Trophoblast cell (in vitro differentiated cells and primary cell): ENCODE results near the gene SMPDL3A.
A peak's percentile ranks its signal among the peaks of the same experiment; 100 is the strongest.

Source experiments
- DNase-seq, 2 donors: peaks; one replicate each; pipeline ENCODE4 v3.0.0-alpha.2; 2016
- H2AFZ ChIP-seq: 2 replicates; pipeline ENCODE4 v1.6.1; 2013; ENCODE audit warnings: low read length, moderate library complexity, mild to moderate bottlenecking; ENCODE audit not compliant: insufficient read depth, poor library complexity
- H2AK5ac ChIP-seq: 2 replicates; pipeline ENCODE4 v1.6.1; 2013; ENCODE audit warnings: mild to moderate bottlenecking, low read length
- H2BK120ac ChIP-seq: 2 replicates; pipeline ENCODE4 v1.6.1; 2013; ENCODE audit warnings: low read length, mild to moderate bottlenecking, moderate library complexity; ENCODE audit not compliant: insufficient read depth, poor library complexity
- H2BK12ac ChIP-seq: 2 replicates; pipeline ENCODE4 v1.6.1; 2013; ENCODE audit warnings: mild to moderate bottlenecking, low read length, moderate library complexity
- H2BK5ac ChIP-seq: 2 replicates; pipeline ENCODE4 v1.6.1; 2013; ENCODE audit warnings: low read length, low read depth, moderate library complexity, mild to moderate bottlenecking; ENCODE audit not compliant: poor library complexity
- H3K14ac ChIP-seq: 2 replicates; pipeline ENCODE4 v1.6.1; 2013; ENCODE audit warnings: mild to moderate bottlenecking, low read length
- H3K18ac ChIP-seq: 2 replicates; pipeline ENCODE4 v1.6.1; 2013; ENCODE audit warnings: mild to moderate bottlenecking, low read length
- H3K23ac ChIP-seq: 2 replicates; pipeline ENCODE4 v1.6.1; 2013; ENCODE audit warnings: low read length
- H3K27ac ChIP-seq: 2 replicates; pipeline ENCODE4 v1.5.1; 2013; ENCODE audit warnings: low read depth, mild to moderate bottlenecking, inconsistent platforms, low read length, moderate library complexity
- H3K27me3 ChIP-seq: 2 replicates; pipeline ENCODE4 v1.6.1; 2013; ENCODE audit warnings: inconsistent platforms, mild to moderate bottlenecking, low read length, moderate library complexity; ENCODE audit not compliant: insufficient read depth
- H3K36me3 ChIP-seq, 2 experiments: 1 replicate in 1 of 2; 2 replicates in 1 of 2; pipeline ENCODE4 v1.6.1; 2013; ENCODE audit warnings: low read length in 2 of 2, mild to moderate bottlenecking in 2 of 2, moderate library complexity in 1 of 2; ENCODE audit not compliant: insufficient read depth in 2 of 2, control insufficient read depth in 1 of 2
- H3K4ac ChIP-seq: 2 replicates; pipeline ENCODE4 v1.6.1; 2013; ENCODE audit warnings: low read depth, mild to moderate bottlenecking, low read length, moderate library complexity
- H3K4me1 ChIP-seq, 2 experiments: 1 replicate in 1 of 2; 2 replicates in 1 of 2; pipeline ENCODE4 v1.6.1; 2013; ENCODE audit warnings: low read length in 2 of 2, mild to moderate bottlenecking in 2 of 2, moderate library complexity in 1 of 2; ENCODE audit not compliant: insufficient read depth in 2 of 2, control insufficient read depth in 1 of 2
- H3K4me2 ChIP-seq: 2 replicates; pipeline ENCODE4 v1.6.1; 2013; ENCODE audit warnings: inconsistent platforms, mild to moderate bottlenecking, low read length, moderate library complexity
- H3K4me3 ChIP-seq: 2 replicates; pipeline ENCODE4 v1.5.1; 2013; ENCODE audit warnings: mild to moderate bottlenecking, low read depth, low read length, inconsistent platforms
- H3K79me1 ChIP-seq: one replicate; pipeline ENCODE4 v1.6.1; 2013; ENCODE audit warnings: low read length
- H3K79me2 ChIP-seq: 2 replicates; pipeline ENCODE4 v1.6.1; 2013; ENCODE audit warnings: low read length, mild to moderate bottlenecking; ENCODE audit not compliant: control insufficient read depth, insufficient read depth, poor library complexity
- H3K9ac ChIP-seq: 2 replicates; pipeline ENCODE4 v1.6.1; 2013; ENCODE audit warnings: mild to moderate bottlenecking, low read length
- H3K9me3 ChIP-seq: 2 replicates; pipeline ENCODE4 v1.6.1; 2013; ENCODE audit warnings: low read depth, mild to moderate bottlenecking, control low read depth, inconsistent platforms, low read length; ENCODE audit not compliant: insufficient read depth
- H4K12ac ChIP-seq: 2 replicates; pipeline ENCODE4 v1.6.1; 2013; ENCODE audit warnings: low read depth, mild to moderate bottlenecking, low read length, moderate library complexity
- H4K8ac ChIP-seq: 2 replicates; pipeline ENCODE4 v1.6.1; 2013; ENCODE audit warnings: low read depth, mild to moderate bottlenecking, low read length, moderate library complexity
- H4K91ac ChIP-seq: one replicate; pipeline ENCODE4 v1.6.1; 2013; ENCODE audit warnings: low read depth, mild to moderate bottlenecking, low read length, moderate library complexity
- WGBS: extraction: QIAGEN DNeasy Blood & Tissue Kit; methylation state at CpG from one replicate; pipeline ENCODE4 v1.1.7; 2013; ENCODE audit warnings: missing lambda C conversion rate; ENCODE audit not compliant: insufficient read length, insufficient coverage; ENCODE audit errors: extremely low coverage; 5-methylcytosine and 5-hydroxymethylcytosine counted together

The SMPDL3A gene

GRCh38 chr6:122808121-122808885, 19.2 kb downstream of the SMPDL3A start:
- no peaks in the 10 kb centered on the region for H3K79me2 ChIP-seq
- H3K9me3 ChIP-seq, result no peaks in the 10 kb centered on the region
- no peak overlapping the region for H3K14ac ChIP-seq
- H4K91ac ChIP-seq, result no peak overlapping the region
- no peak overlapping the region for H3K9ac ChIP-seq
- H4K8ac ChIP-seq, result no peak overlapping the region
- no CpG with 5 or more reads among the region's 10 CpGs for WGBS
- peaks cover 0 to 3% of the 10 kb centered on the region in 2 experiments for H3K36me3 ChIP-seq
- no peak overlapping the region for H3K4ac ChIP-seq
- H3K4me3 ChIP-seq, result no peak overlapping the region
- no peaks in the 10 kb centered on the region for H3K27me3 ChIP-seq
- no peak overlapping the region for H3K23ac ChIP-seq
- DNase-seq, result peak in 1 of 2 donors; percentile 53
- no peak overlapping the region for H2AFZ ChIP-seq
- no peaks in the 10 kb centered on the region for H3K4me1 ChIP-seq
- H3K18ac ChIP-seq, result no peak overlapping the region
- H3K27ac ChIP-seq, result no peak overlapping the region
- H2BK12ac ChIP-seq, result no peak overlapping the region
- H4K12ac ChIP-seq, result no peak overlapping the region
- no peak overlapping the region for H2BK120ac ChIP-seq
- no peak overlapping the region for H3K4me2 ChIP-seq
- no peak overlapping the region for H2AK5ac ChIP-seq
- no peaks in the 10 kb centered on the region for H3K79me1 ChIP-seq
- H2BK5ac ChIP-seq, result no peak overlapping the region

- Histone ChIP-seq H3K36me3 (peaks cover 0 to 3% of the 10 kb centered on the region in 2 experiments), H2BK120ac (no peak overlapping the region), H2AFZ (no peak overlapping the region), H3K23ac (no peak overlapping the region), H3K4me2 (no peak overlapping the region), H3K4me1 (no peaks in the 10 kb centered on the region), H2BK12ac (no peak overlapping the region), H3K27ac (no peak overlapping the region), H3K4me3 (no peak overlapping the region), H2AK5ac (no peak overlapping the region), H3K79me2 (no peaks in the 10 kb centered on the region), H4K91ac (no peak overlapping the region), H3K27me3 (no peaks in the 10 kb centered on the region), H3K14ac (no peak overlapping the region), H4K8ac (no peak overlapping the region), H3K18ac (no peak overlapping the region), H3K79me1 (no peaks in the 10 kb centered on the region), H3K4ac (no peak overlapping the region), H2BK5ac (no peak overlapping the region), H3K9ac (no peak overlapping the region), H4K12ac (no peak overlapping the region), H3K9me3 (no peaks in the 10 kb centered on the region)
- no CpG with 5 or more reads among the region's 4 CpGs for WGBS
- no peak for DNase-seq
Observed at GRCh38 chr6:122809001-122809400, 19.9 kb downstream of the SMPDL3A start.

- no peaks in the 10 kb centered on the region for H3K79me2 ChIP-seq
- H3K9me3 ChIP-seq, result no peaks in the 10 kb centered on the region
- H3K23ac ChIP-seq, result no peak overlapping the region
- no peak overlapping the region for H2BK5ac ChIP-seq
- no peak overlapping the region for H4K8ac ChIP-seq
- WGBS, result no CpG with 5 or more reads among the region's 2 CpGs
- no peak overlapping the region for H3K18ac ChIP-seq
- H3K79me1 ChIP-seq, result no peaks in the 10 kb centered on the region
- no peak overlapping the region for H4K91ac ChIP-seq
- no peak overlapping the region for H4K12ac ChIP-seq
- H3K9ac ChIP-seq, result no peak overlapping the region
- no peaks in the 10 kb centered on the region for H3K4me1 ChIP-seq
- H3K4ac ChIP-seq, result no peak overlapping the region
- DNase-seq, result no peak
- H2BK120ac ChIP-seq, result no peak overlapping the region
- no peak overlapping the region for H2BK12ac ChIP-seq
- H3K27ac ChIP-seq, result no peak overlapping the region
- H2AFZ ChIP-seq, result no peak overlapping the region
- H3K4me3 ChIP-seq, result no peak overlapping the region
- H3K14ac ChIP-seq, result no peak overlapping the region
- no peaks in the 10 kb centered on the region for H3K27me3 ChIP-seq
- no peak overlapping the region for H2AK5ac ChIP-seq
- peaks cover 0 to 3% of the 10 kb centered on the region in 2 experiments for H3K36me3 ChIP-seq
- H3K4me2 ChIP-seq, result no peak overlapping the region
Observed at GRCh38 chr6:122809691-122810090, 20.6 kb downstream of the SMPDL3A start.

DNA sequence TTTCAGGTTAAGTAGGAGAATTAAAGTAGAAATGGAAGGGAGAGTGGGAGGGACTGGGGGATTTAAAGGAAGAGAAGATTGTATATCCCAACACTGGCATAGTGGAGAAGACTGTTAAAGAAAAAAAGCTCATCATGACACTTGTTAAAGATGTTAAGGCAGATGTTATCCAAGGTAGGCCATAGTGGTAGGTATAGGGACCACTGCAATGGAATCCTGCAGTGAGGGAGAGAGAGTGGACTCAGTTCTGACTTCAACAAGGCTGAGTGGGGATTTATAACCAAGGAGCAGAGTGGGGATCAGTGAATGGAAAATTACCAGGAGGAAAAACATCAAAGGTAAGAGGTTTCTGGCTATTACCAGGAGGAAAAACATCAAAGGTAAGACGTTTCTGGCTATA, 21.1 kb downstream of the SMPDL3A start:
- Histone ChIP-seq H3K4me2 (no peak overlapping the region), H4K8ac (no peak overlapping the region)
- WGBS, result no CpG with 5 or more reads among the region's 1 CpG

More for the DNA sequence above, 21.1 kb downstream of the SMPDL3A start:
- Histone ChIP-seq H3K18ac (no peak overlapping the region), H2AK5ac (no peak overlapping the region), H3K36me3 (peaks cover 0 to 3% of the 10 kb centered on the region in 2 experiments), H4K91ac (no peak overlapping the region), H3K79me2 (no peaks in the 10 kb centered on the region), H3K9me3 (no peaks in the 10 kb centered on the region), H3K14ac (no peak overlapping the region), H2BK12ac (no peak overlapping the region), H3K9ac (no peak overlapping the region), H3K23ac (no peak overlapping the region), H2BK5ac (no peak overlapping the region), H3K27me3 (no peaks in the 10 kb centered on the region), H3K27ac (no peak overlapping the region), H3K79me1 (no peaks in the 10 kb centered on the region), H3K4me3 (no peak overlapping the region), H2BK120ac (no peak overlapping the region), H2AFZ (no peak overlapping the region), H3K4me1 (no peaks in the 10 kb centered on the region), H3K4ac (no peak overlapping the region), H4K12ac (no peak overlapping the region)
- DNase-seq, result no peak
